HG03378 (cell line): ENCODE measurements around the gene TRIM45.
"Not testable (repeated sequence)": the region's sequence is repeated elsewhere in the genome, so short reads cannot be mapped to it uniquely, and the experiment has no call there.

Experiments used
- ATAC-seq: cut with Tn5 transposase; IDR thresholded peaks from one replicate; pipeline ENCODE4 v1.9.1; 2021; ENCODE audit warnings: mild to moderate bottlenecking, moderate library complexity; ENCODE audit not compliant: unreplicated experiment

TRIM45 gene

GRCh38 chr1:117136749-117137148 lies 15.2 kb upstream of the TRIM45 start:
- ATAC-seq: no peak

DNA sequence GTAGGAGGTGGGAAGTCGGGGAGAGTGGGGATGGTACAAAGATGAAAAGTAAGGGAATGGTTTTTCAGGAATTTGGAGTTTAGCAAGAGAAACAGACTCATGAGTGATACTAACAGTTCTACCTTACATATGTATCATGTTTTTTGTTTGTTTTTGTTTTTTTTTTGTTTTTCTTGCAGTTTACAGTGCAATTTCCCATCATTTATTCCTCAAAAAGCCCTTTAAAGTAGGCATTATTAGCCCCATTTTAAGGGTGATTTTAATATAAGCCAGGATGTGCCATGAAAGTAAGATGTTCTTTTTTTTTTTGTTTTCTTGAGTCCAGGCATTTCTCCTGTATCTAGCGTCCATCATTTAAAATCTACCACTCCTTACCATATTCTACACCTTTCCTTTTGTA lies 13.8 kb upstream of the TRIM45 start:
- no peak for ATAC-seq

DNA sequence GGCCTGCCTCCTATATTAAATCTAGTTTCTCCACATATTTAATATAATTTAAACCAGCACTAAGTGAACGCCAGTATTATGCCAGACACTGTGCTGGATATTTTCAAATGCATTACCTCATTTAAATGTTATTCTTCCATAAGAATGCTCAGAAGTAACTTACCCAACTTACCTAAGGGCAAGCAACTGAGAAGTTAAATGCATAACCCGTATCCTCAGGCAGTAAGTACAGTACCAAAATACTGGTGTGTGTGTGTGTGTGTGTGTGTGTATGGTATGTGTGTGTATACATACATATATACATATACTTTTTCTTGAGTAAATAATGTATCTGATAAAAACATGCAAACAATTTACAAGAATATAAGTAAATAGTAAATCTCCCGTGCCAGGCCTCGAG lies 9.0 kb upstream of the TRIM45 start:
- ATAC-seq: no peak

DNA sequence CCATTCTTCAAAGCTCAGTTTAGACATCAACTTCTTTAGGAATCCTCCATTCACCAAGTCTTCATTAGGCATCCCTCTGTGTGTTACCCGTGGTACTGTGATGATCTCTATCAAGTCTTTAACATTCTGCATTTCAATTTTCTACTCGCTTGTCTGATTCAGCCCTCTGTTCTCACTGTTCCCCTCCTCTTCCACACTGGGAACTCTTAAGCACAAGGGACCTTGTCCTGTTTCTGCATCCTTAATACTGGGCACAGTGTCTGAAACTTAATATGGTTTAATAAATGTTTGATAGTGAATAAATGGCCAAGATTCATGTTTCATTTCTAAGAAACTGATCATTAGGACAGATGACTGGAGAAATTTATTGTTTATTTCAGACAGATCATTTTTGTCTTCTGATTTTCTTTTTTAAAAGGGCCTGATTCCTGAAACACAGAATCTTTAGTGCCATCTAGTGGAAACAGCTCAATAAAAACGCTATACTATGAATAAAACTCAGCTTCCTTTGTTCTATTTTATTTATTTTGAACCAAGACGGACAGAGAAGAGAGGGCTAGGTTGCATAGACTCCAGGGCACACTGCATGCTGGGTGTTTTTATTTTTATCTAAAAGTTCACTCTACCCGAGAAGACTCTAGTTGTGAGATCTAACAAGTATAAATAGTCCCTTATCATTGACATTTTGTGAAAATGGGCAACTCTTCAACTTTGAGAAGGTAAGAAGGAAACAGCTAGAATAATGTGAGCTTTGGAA lies 7.0 kb upstream of the TRIM45 start:
- ATAC-seq: no peak

- no peak for ATAC-seq
Measured at GRCh38 chr1:117127795-117128194, 6.2 kb upstream of the TRIM45 start.

DNA sequence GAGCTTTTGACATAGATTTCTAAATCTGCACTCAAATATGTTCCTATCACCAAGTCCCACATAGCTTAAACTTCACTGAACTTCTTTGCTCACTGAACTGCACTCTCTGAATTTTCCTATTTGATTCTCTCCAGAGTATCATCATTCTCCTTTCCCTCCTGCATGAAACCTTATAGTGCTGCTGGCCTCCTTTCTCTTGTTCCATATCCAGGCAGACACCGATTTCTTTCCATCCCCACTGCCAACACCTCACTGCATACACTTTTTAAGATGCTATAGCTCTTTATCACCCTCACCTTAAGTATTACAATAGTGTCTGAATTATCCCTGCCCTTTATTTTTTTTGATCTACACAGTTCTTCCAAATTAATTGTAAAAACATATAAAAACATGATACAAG lies 3.1 kb upstream of the TRIM45 start:
- ATAC-seq: no peak

GRCh38 chr1:117123274-117123673 lies 1.7 kb upstream of the TRIM45 start:
- no peak for ATAC-seq

DNA sequence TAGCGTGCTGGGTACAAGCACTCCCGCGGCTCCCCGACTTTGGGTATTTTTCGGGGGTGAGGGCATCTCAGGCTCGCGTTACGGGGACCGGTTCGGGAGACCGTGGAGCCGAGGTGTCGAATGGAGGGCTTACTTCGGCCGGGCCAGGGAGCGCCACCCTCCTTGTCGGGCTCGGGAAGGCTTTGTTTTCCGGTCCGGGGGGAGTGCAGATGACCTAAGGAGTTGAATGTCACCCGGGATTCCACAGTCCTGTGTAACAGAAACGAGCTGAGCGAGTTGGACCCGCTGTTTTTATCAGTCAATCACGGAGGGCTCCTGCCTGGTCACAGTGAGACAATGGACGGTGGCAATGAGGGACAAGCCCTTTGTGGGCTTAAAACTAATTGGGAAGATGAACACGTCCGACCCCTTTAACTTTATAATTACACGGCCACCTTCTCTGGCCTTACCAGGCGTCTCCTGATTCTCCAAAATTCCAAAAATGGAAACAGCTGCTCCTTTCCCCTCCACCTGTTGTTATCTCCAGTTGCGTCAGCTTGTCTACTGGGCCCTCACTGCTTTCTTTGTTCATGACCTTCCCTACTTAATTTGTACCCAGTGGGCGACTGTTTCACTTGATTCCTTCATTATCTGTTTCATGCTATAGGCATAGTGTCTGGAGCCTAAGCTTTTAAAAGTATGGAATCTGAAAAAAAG lies 929 bp upstream of the TRIM45 start:
- ATAC-seq: no peak

- no peak for ATAC-seq
Measured at GRCh38 chr1:117120774-117121588, 568 bp downstream of the TRIM45 start.

DNA sequence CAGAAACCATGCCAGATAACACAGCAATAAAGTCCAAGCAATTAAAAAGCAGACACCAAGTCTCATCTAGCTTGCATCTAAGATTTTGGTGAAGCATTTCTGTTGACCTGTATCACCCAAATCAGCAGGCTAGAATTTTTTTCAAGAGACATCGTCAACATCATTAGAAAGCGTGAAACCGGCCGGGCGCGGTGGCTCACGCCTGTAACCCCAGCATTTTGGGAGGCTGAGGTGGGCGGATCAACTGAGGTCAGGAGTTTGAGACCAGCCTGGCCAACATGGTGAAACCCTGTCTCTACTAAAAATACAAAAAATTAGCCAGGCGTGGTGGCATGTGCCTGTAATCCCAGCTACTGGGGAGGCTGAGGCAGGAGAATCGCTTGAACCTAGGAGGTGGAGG lies 2.4 kb downstream of the TRIM45 start:
- ATAC-seq: not testable (repeated sequence)

DNA sequence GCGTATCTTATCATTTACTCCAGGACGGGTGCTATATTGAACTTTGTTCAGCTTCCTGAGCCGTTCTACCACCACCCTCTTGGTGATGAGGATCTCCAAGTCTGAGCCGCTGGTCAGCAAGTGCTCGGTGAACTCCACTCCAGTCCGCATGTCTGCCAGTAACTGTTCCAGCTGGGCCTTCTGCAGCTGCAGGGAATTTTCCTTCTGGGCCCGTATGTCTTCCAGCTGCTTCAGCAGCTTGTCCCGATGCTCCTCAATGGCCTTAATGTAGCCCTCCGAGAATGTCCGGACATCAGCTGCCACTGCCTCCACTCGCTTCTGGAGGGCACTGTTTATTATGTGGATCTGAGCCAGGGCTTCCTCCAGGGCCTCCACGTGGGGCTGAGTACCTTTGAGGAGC lies 3.4 kb downstream of the TRIM45 start:
- ATAC-seq: no peak

DNA sequence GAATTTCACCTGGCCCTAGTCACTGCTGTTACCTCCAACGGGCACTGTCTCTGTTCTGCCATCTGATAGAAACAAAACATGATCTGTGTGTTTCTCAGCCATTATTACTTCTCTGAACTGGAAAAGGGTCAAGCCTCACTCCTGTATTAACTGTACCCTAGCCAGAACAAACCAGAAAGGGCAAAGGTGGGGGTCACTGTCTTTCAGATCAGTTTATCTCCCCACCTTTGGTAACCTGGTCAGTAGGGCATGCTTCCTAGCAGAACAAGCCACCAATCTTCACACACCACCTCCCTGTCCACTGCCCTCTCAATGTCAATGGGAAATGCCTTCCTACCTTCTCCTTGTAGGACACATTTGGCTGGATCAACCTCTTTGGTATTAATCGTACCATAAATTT lies 3.9 kb downstream of the TRIM45 start:
- ATAC-seq: no peak

- ATAC-seq: no peak
Measured at GRCh38 chr1:117116784-117117130, 4.8 kb downstream of the TRIM45 start.

GRCh38 chr1:117116090-117116783 lies 5.3 kb downstream of the TRIM45 start:
- no peak for ATAC-seq

GRCh38 chr1:117114877-117115276 lies 6.7 kb downstream of the TRIM45 start:
- ATAC-seq: no peak

- no peak for ATAC-seq
Measured at GRCh38 chr1:117113199-117113598, 8.3 kb downstream of the TRIM45 start.

GRCh38 chr1:117112047-117112717 lies 9.4 kb downstream of the TRIM45 start:
- ATAC-seq: no peak

DNA sequence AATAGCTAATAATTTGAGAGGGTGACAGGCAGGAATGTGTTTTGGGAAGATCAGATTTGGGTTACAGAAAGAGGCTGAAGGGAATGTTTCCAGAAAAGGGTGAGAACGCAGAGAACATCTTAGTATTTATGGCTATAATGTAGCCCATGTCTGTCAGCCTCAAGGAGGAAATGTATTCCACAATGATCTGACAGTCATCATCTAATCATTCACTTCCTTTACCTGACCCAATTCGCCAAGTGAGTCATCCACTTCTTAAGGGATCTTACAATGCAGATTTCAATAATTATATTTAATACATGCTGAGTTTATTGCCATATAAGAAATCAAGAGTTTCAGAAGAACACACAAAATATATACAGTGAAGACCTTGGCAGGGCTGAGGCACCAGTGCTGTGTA lies 10.8 kb downstream of the TRIM45 start:
- ATAC-seq: no peak

GRCh38 chr1:117107364-117107763 lies 14.2 kb downstream of the TRIM45 start:
- no peak for ATAC-seq

DNA sequence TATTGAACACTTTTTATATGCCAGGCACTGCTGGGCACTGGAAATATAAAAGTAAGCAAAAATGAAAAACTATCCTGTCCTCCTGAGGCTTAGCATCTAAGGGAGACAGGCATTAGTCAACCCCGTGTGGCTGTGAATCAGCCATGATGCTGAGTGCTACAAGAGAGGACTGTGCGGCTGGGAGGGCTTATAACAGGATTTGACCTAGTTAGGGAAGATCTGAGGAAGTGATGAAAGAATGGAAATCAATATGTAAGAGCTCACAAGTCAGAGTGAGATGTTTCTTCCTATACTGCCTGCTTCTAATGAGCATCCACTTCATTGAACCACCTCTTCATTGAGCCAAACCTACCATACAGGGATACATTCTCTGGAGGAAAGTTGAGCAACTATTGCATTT lies 15.1 kb downstream of the TRIM45 start:
- no peak for ATAC-seq

DNA sequence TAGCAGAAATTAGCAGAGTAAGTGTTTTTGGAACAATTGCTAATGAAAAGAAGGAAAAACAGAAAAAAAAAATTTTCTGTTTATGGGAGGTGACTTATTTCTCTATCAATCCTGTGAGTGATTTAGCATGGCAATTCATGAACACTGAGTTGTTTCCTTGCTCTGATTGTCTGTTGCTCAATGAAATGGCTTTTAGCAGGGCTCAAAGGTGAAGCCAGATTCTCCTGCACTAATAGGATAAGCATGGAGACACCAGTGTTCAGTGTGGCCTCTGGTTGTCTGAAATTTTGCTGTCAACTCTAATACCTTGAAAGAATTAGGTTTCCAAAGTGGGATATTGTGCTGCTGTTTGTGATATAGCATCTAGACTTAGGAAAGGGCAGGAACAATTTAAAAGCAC lies 15.8 kb downstream of the TRIM45 start:
- ATAC-seq: no peak
